KG1 (cell line): ENCODE measurements around the gene KRTAP17-1.
"Not testable (repeated sequence)": the region's sequence is repeated elsewhere in the genome, so short reads cannot be mapped to it uniquely, and the experiment has no call there.

Source experiments
- DNase-seq: peaks from one replicate; lab custom pipeline; 2025; lab: John Stamatoyannopoulos, UW

Gene KRTAP17-1, protein sequence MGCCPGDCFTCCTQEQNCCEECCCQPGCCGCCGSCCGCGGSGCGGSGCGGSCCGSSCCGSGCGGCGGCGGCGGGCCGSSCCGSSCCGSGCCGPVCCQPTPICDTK

DNA sequence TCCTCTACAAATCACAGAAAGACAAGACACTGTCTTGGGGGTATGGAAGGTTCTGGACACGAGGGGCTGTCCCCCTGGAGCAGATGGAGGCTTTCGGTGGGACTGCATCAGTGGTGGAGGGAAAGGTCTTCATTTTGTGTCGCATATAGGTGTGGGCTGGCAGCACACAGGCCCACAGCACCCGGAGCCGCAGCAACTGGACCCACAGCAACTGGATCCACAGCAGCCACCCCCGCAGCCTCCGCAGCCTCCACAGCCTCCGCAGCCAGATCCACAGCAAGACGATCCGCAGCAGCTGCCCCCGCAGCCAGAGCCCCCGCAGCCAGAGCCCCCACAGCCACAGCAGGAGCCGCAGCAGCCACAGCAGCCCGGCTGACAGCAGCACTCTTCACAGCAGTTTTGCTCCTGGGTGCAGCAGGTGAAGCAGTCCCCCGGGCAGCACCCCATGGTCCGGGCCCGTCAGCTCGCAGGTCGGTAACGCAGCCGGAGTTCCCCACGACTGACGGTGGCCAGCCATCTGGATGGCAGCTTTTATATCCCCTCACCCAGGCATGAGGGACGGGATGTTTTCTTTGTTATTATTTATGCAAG is at the start of gene KRTAP17-1:
Gene KRTAP17-1, minus strand, starts transcription at position 507 of the 591 bp plus-strand sequence. Its CDS starts 60 bp downstream, at position 447.
- no peak for DNase-seq

DNA sequence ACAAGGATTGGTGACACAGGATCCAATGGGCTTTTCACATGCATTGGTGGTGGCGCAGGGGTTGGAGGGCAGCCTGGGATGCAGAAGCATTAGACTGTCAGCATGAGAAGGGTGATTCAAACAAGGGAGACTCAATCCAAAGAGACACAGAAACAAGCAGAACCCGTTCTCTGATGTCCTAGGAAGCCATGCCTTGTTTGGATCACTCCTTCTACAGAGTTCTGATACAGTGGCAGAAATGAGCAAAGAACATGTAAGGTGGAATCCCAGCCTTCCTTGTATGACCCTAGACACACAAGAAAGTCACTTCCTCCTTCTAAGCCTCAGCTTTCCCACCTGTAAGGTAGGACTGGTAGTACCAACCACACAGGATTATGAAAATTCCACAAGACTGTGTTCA is 48.4 kb upstream of the KRTAP17-1 start:
- no peak for DNase-seq

DNA sequence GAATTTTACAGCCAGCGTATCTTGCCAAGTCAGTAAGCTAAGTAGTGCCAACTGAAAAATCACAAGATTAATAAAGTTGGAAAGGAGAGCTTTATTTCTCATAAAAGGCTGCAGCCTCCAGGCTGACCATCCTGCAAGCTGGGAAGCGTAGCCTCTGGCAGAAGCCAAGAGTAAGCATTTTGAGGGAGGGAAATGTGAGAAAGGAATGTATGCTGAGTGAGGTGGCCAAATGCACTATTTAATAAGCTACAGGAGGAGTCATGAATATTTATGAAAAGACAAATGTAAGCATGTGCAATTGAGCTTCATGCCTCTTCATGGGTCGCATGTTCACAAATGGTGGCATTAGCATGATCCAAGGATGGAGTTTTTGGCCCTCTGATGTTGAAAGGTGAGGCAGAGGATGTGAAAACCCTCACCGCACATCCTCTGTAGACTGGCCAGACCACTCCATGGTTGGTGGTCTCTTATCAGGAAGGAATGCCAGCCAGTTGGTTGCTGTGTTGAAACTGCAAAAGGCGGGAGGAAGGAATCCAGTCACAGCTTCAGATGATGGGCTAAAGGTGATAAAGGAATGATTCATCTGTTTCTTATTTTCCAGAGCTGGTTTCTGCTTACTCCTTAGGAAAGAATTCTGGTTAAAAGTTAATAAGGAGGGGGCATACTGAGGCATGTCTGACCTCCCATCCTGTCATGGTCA is 44.9 kb upstream of the KRTAP17-1 start:
- DNase-seq, result no peak

DNA sequence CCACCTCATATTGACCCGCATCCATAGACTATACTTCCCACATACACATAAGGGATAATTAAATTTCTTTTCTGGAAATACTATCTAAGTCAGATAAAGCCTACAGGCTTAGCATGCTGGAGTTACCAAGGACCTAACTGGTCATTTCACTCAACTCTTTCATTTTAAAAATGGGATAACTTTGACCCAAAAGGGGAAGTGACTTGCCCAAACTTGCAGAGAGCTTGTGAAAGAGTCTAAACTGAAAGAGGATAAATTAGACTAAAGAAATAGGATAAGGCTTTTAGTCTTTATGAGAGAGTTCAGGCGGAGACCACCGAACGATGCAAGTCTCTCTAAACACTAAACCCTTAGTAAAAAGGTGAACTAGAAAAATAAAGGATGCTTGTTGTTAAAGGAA is 39.0 kb upstream of the KRTAP17-1 start:
- DNase-seq, result no peak

DNA sequence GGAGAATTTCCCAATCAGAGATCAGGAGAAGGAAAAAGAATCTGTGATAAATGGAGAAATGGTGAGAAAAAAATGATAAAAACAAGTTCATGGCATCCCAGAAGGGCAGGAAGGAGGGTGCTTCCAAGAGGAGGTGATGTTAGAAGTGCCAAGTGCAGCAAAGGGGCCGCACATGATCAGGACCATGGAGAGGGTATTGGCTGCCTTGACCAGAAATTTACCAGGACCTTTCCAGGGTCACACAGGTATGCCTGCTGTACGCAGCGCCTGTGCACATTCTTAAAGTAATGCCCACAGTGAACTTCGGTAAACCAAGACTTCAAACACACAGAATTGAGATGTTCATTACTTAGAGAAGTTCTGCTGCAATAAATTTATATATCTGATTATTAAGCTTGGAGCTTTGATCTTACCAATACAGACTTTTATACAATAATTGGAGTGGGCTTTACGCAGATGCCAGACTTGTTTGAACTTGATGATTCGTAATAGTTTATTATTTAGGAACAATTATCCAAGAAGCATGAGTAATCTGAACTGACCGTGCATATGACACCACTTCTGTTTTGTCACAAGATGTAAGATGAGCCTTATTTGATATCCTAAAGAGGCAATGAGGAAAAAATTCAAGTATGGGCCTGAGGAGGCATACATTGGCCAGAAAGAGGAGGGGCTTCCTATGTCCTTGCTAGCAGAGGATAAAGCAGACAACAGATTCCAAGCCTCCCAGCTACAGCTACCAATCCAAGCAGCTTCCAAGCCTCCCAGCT is 37.3 kb upstream of the KRTAP17-1 start:
- DNase-seq, result no peak

DNA sequence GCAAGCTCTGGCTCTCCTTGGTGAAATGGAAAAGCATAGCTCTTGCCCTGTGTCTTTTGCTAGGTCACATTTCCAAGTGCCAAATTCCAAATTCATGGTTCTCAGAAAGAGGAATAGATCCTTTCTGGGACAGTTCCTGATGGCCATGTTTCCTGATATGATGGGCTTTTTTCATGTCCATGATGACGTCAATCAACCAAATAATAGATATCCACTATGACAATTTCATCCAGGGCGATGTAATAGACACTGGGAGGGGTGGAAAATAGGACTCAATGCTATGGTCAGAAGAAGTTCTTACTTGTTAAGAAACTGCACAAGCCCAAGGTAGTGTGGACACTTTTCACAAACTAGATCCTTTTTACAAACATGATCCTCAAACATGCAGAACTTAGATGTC is 35.7 kb upstream of the KRTAP17-1 start:
- no peak for DNase-seq

DNA sequence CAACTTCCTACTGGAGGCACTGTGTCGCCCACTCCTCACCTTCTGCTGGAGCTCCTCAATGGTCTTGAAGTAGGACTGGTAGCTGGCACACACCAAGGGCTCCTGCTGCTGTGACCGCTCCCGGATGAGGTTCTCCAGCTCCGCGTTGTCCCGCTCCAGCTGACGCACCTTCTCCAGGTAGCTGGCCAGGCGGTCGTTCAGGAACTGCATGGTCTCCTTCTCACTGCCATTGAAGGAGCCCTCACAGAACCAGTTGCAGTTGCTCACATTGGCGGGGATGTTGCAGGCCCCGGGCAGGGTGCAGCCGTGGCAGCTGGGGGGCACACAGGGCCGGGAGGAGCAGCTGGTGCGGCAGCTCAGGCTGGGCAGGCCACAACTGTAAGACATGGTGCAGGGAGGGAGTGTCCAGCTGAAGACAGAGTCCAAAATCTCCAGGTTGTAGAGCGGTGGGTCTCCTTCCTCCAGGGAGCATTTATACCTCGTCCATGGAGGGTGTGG is 34.9 kb upstream of the KRTAP17-1 start, which contains the start of gene KRT33A:
Gene KRT33A, minus strand, starts transcription at position 448 of the 498 bp plus-strand sequence. Its CDS starts 61 bp downstream, at position 387.
- not testable (repeated sequence) for DNase-seq

DNA sequence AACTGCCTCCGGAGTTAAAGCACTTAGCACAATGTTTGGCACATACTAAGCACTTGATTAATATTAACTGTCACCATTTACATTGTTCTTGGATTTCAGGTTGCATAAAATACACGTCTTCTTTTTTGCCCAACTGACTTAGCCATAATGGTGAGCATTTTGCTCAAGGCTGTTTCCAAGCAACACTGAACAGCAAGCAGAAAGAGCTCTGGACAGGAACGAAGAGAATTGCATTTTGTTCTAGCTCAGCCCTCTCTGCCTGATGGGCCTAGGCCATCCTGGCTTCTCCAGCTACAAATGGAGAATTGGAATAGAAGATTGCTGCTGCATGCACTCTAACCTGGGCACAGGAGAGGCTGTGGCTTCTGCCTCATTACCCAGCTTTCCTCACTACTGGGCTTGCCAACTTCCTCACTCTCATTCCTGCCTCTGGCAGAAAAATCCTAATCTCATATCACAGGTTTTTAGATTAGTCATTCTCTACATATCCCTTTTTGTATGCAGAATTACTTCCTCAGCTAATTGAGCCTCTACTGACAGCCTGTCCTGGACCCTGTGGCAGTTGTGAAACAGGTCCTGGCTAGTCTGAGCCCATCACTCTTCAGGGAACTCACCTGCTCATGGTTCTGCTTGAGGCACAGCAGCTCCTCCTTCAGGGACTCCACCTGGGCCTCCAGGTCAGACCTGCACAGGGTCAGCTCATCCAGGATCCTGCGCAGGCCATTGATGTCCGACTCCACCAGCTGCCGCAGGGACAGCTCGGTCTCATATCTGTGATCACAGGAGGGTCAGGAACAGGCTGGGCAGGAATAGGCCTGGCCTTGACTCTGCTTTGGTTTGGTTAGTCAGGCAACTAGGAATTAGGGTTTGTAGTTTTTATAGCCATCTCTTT is 32.6 kb upstream of the KRTAP17-1 start:
- DNase-seq, result no peak

DNA sequence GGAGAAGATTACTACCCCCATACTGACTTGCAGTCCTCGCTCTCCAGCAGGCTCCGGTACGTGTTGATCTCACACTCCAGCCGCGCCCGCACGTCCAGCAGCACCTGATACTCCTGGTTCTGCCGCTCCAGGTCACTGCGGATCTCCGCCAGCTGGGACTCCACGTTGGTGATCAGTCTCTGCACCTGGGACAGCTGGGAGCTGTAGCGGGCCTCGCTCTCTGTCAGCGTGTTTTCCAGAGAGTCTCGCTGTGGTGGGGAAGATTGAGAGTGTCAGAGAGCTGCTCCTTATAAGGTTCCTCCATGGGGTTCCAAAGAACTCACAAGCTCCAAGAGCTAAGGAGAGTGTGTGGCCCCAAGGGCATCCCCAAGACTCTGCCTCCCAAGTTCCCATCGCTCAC is 30.9 kb upstream of the KRTAP17-1 start:
- not testable (repeated sequence) for DNase-seq

DNA sequence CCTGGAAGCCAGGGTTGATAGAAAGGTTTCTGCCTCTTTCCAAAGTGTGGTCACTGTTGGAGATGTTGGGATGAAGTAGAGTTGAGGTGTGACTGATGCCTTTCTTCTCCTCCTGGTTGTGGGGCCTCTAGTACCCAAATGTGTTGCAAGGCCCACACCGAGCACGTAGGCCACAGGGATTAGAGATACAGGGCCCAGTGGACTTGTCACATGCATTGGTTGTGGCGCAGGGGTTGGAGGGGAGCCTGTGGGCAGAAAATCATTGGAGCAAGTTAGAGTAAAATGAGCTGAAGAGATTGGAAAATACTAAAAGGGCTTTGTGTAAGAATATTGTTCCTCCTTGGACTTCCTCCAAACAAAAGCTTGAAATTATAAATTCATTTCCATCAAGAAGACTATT is 30.5 kb upstream of the KRTAP17-1 start:
- no peak for DNase-seq

DNA sequence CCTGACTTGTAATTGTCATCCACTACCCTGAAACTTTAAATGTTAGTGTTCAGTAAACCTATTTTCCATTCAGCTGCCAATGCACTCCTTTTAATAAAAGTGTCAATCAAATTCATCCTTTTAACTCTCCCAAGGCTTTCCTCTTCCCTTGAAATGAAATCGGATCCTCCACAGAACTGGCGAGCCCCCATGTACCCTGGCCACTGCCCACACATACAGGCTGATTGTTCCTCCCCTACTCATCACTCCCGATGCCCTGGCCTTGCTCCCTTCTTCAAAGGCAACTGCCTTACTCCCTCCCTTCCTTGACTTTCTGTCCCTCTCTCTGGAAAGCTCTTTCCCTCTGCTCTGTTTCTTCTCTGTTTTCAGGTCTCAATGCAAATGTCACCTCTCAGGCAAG is 27.5 kb upstream of the KRTAP17-1 start:
- DNase-seq, result no peak

DNA sequence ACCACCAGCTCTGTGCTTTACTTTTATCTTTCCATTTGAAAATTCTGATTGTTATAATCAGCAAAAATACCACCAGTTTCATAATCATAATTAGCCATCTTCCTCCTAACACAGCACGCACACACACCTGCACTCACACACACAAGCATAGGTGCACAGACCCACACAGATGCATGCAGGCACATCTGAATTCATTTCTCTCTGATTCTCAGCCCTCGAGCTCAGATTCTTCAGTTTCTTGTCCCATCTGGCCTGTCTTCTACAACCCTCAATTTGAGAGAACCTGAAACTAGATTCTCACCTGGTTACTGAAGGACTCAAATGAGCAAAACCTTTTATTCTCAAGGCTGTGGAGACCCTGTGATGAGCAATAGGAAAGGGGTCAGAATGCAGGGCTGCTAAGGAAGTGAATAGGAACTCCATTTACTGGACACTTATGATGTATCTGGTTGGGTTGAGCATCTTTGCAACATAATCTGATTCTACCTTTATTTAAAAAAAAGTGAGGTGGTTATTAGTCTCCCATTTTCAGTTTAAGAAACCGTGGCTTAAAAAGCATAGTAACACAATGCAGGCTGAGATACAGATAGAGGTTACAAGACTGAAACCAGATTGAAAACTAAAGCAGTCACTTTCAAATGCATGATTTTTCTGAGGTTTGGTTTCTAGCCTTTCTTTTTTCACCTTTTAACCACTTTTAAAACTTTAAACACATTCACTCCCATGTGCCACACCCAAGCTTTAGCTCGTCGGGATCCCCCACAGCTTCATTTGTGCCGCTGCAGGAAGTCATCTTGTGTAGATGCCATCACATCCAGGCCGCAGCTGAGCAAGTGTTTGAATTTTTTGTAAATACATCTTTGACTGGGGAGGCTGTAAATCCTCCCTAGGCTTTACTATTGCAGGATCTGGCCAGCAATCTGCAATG is 25.7 kb upstream of the KRTAP17-1 start:
- no peak for DNase-seq

DNA sequence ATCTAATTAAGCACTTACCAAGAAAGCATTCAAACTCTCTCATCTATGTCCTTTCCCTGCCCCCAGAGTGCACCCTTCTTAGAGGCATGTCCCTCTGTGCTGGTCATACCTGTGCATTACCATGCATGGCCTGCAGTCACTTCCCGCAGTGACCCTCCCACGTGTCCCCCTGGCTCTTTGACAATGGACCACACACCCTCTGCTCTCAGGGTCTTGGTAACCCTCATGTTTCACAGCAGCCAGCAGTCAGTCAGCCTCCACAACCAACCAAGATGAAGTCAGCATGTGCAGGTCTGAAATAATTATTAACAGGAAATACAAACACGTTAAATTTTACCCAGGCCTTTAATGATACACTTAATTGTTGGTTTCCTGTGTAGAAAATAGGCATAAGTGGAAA is 25.0 kb upstream of the KRTAP17-1 start:
- no peak for DNase-seq

DNA sequence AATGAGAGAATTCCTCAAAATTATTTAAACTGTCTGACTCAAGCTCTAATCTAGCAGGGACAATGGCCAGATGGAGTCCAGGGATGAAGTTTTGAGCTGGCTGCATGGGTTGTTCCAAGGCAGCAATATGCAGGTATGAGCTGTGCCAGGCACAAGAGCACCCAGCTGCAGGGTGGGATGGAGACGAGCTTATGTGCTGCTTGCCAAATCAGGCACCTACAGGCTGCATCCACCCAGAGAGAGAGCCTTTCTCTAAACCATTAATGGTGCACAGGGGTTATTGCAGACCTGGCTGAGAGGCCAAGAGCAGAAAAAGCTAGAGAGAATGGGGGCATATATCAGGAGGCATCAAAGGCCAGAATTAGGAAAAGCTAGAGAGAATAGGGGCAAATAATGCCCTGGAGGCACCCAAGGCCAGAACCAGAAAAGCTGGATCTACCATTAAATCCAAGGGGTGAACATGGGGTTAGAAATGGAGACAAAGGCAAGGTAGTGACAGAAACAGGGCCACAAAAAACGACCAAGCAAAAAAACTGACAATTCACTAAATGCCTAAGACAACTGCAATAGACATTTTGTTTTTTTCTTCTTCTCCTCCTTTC is 24.2 kb upstream of the KRTAP17-1 start:
- no peak for DNase-seq

DNA sequence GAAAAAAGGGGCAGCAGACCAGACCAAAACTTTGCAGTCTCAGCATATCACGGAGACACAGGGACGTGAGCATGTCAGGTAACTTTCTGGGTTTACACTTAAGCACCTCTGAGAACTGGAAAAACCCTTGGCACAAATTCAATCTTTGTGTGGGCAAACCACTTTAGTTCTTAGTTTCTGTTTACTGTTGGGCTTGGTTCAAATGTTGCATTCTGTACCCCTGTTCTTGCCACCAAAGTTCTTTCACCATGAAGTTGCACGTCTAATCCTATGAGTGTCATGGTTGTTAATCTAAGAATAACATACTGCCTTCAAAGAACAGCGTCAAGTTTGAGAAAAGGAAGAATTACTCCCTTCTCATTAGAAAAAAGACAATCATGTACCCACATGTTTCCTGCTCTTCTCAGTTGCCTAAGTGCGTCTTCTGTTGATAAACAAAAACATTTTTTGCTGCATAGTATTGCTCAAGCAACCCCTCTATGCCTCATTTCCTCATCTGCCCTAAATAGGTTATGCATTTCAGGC is 23.5 kb upstream of the KRTAP17-1 start:
- DNase-seq, result no peak

DNA sequence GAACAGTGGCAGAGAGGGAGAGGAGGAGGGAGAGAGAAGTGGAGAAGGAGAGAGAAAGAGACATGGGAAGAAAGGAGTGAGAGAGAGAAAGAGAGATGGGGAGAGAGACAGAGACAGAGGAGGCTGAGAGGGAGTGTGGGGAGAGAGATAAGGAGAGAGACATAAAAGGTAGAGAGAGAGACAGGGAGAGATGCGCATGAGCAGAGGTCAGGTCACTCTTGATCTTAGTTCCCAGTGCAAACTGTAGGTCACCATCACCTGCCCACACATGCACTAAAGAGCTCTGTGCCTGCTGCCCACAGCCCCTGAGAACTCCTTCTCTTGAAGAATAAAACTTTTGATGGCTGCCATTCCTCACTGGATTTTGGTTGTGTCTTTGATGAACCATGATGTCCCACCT is 20.2 kb upstream of the KRTAP17-1 start:
- no peak for DNase-seq

DNA sequence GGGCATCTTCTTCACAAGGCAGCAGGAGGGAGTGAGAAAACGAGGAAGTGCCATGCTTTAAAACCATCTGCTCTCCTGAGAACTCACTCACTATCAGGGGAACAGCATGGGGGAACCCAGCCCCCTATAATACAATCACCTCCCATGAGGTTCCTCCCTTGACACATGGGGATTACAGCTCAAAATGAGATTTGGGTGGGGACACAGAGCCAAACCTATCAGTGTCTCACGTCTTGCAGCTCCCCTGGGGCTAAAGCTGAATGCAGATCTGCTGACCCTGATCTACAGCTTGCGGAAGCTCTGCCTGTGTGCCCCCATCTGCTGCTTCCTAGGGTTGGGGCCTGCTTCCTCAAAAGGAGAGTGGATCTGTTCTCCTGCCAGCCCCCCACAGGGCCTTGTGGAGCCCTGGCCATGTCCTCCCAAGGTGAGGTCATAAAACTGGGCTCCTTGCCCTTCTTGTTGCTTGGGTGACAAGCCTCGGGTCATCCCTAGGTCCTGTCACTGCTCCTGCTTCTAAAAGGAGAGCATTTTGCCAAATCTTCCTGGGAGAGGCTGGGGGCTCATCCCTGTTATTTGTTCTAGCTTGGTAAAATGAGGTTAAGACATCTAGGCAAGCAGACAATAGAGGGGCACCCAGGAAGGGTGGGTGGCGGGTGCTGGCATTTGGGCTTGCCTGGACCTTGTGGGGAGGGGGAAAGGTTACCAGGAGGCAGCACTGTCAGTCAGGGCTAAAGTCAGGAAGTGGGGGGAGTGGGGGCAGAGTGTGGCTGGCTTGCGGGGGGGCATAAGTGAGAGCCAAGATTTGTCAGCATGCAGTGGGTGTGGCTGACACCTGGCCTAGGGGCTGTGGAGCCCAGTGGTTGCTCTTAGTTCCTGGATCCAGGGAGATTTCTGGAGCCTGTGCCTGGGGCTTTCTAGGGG is 19.1 kb upstream of the KRTAP17-1 start:
- DNase-seq, result no peak

DNA sequence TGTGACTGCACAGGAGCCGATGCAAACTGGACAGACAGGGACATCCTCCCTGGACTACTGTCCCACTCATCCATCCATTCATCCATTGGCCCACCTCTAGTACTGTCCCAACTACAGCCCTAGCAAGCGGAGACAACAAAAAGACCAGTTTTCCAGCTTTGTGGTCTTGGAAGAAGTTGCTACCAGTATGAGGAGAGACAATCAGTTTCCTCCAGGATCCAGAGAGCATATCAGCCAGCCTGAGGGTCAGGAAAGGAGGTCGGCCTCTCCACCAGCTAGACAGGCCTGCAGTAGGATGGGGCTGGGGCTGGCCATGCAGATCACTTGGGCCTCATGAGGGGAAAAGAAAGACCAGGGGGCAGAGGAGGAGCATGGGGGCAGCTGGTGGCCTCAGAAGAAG is 18.3 kb upstream of the KRTAP17-1 start:
- no peak for DNase-seq

DNA sequence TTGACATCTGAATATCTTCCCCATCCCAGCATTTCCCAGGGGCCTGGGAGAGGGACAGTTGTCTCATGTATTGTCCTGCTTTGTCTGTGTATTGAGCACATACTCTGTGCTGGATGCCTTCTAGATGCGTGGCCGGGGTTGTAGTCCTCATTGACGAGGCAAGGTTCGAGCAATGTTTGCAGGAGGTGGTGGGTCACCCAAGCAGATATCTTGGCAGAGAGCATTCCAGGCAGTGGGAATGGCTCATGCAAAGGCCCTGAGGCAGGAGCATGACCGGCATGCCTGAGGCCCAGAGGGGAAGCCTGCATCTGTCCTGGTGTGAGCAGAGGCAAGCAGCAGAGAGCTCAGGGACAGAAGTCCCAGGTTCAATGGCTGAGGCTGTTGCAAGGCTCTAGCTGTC is 17.6 kb upstream of the KRTAP17-1 start:
- DNase-seq, result no peak
